ENCODE measurements around the gene TCEANC2. TPM values are rescaled to one million over a fixed set of nuclear protein-coding genes. Genes with fewer than 3 reads are reported as not detected.

The TCEANC2 gene
- total RNA-seq, 1 donor from 2014 or later: 3.6 TPM

GRCh38 chr1:54153535-54154439 lies 100.4 kb downstream of the TCEANC2 start:
- no peak for TF ChIP-seq CTCF (IDR thresholded peaks at IDR 0.05; ENCODE audit: insufficient read depth, low read length, poor library complexity, severe bottlenecking)
- Histone ChIP-seq H3K4me3 (ENCODE audit: low read depth, low read length) (no peak overlapping the region), H3K36me3 (ENCODE audit: control insufficient read depth, insufficient read depth, low read length) (no peaks in the 10 kb centered on the region), H3K27me3 (ENCODE audit: control insufficient read depth, insufficient read depth, low read length) (no peaks in the 10 kb centered on the region)
- DNase-seq (ENCODE audit: low read depth): peak; percentile 29

Other genes with a start within 250 kb of the TCEANC2 start
- 22.8 and 24.6 TPM in 2 replicates for gene NDC1, start 215.3 kb upstream of the TCEANC2 start, total RNA-seq
- 40.5 and 42.7 TPM in 2 replicates for gene YIPF1, start 163.8 kb upstream of the TCEANC2 start, total RNA-seq
- not detected in 2 replicates for gene DIO1, start 159.4 kb upstream of the TCEANC2 start, total RNA-seq
- gene IFT25, start 107.9 kb upstream of the TCEANC2 start, total RNA-seq: 9.5 and 11.5 TPM in 2 replicates
- gene LRRC42, start 107.3 kb upstream of the TCEANC2 start, total RNA-seq: 40.7 and 45.7 TPM in 2 replicates
- not detected in 2 replicates for gene LDLRAD1, start 35.4 kb upstream of the TCEANC2 start, total RNA-seq
- 126 and 138 TPM in 2 replicates for gene TMEM59, start 404 bp upstream of the TCEANC2 start, total RNA-seq
- not detected in 2 replicates for gene CDCP2, start 99.4 kb downstream of the TCEANC2 start, total RNA-seq
- gene CYB5RL, start 146.4 kb downstream of the TCEANC2 start, total RNA-seq: 6.5 and 6.6 TPM in 2 replicates
- 124 and 139 TPM in 2 replicates for gene MRPL37, start 146.6 kb downstream of the TCEANC2 start, total RNA-seq